HL-60/S4 (cell line): Measurements from ENCODE around the gene NSMF.
"Not testable (repeated sequence)": the region's sequence is repeated elsewhere in the genome, so short reads cannot be mapped to it uniquely, and the experiment has no call there.

Experiments
- in situ Hi-C: fragments of 300-500 bp; cut with MboI; formaldehyde crosslinking; loops from 2 replicates; pipeline ENCODE4 v1.14.3; 2022; ENCODE audit warnings: low sequenced_read_pairs

NSMF gene

DNA sequence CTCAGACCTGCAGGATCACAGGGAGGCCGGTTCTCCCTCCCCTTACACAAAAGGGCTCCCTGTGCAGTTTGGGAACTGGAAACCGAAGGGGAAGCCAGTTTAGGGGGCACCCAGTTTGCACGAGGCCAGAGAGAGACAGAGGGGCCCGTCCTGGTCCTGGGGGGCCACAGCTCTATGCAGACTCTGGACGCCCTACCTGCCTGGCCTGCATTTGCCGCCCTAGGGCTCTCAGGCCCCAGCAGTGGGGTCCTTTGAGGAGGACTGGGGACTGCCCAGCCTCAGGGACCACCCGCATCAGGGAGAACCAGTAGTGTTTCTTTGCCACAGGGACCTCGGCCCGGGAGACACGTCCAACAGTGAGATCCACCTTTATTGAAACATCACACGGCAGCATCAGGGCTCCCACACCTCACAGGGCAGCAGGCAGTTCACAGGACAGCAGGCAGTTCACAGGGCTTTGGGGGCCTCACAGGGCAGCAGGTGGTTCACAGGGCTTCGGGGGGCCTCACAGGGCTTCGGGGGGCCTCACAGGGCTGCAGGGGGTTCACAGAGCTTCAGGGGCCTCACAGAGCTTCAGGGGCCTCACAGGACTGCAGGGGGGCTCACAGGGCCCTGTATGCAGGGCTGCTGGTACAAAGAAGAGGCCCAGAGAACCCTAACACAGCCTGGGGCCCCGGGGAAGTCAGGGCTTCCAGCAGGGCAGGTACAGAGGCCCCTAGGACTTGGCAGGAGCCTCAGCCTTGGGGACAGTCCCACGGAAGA, 648 bp upstream of the NSMF start:
- in situ Hi-C loops: no loop called here

DNA sequence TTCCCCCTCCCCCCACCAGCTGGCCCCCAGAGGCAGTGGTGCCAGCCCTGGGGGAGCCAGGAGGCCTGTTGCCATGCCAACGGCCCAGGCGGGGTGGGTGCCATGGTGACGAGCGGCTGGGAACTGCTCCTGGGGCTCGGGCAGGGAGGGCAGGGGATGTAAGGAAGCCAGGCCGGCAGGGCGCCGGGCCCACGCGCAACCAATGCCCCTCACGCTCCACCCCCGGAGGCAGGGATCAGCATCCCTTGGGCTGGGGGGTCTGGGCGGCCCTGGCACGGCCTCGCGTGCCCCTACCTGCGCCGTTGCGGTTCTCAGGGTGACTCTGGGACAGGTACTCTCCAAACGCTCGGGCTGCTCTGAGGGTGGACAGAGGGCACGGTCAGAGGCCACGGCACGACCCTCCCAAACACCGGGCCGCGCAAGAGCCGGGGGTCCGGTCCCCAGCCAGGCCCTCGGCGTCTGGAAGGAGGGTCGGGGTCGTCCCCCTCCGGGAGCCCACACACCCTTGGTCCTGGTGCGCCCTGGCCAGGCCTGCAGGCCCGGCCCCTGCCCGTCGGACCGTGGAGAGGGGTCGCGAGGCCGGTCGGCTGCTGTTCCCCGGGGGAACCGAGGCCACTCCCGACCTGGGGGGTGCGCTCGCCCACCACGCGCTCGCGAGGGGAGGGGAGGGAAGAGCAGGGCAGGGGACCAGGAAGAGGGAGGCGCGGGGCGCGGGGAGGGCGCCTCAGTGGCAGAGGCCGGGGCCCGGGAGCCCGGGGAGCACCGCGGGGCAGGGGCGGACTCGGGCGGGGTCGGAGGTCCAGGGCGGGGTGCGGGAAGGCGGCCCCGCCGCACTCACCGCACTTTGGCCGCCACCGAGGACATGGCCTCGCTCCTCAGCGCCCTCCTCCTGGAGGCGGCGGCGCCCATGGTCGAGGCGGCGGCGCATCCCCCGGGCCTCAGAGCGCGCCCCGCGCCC, 661 bp downstream of the NSMF start:
- in situ Hi-C loops: no loop called here

DNA sequence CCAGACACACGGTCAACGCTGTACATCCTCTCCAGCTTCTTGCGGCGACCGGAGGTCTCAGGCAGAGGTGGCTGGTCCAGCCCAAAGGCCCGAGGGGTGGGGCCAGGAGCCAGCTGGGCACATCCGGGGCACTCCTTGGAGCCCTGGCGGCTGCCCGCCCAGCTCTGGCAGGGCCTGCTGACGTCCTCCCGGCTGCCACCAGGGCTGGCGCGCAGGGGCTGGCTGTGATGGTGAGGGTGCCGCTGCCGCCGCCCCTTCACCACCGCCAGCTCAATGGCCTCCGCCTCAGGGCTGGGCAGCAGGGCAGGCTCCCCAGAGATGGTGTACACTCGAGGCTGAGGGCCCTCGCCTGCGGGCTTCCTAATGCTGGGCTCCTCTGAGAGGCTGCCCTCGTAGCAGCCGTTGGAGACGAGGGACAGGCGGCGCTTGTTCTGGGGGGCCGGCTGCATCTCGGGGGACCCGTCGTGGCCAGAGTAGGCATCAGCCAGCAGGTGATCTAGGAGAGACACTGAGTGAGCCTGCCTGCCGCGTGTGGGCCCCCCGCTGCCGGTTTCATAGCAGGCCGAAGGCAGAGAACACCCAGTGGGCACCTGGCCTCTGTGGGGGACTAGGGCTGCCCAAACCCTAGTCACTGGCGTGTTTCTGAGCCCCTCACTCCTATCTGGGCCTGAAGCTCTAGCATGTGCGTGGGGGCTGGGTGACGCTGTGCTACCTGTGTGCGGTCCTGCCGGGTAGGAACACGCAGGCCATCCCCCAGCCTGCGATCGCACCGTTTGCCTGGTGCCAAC, 1.5 kb downstream of the NSMF start:
- in situ Hi-C loops: no loop called here

DNA sequence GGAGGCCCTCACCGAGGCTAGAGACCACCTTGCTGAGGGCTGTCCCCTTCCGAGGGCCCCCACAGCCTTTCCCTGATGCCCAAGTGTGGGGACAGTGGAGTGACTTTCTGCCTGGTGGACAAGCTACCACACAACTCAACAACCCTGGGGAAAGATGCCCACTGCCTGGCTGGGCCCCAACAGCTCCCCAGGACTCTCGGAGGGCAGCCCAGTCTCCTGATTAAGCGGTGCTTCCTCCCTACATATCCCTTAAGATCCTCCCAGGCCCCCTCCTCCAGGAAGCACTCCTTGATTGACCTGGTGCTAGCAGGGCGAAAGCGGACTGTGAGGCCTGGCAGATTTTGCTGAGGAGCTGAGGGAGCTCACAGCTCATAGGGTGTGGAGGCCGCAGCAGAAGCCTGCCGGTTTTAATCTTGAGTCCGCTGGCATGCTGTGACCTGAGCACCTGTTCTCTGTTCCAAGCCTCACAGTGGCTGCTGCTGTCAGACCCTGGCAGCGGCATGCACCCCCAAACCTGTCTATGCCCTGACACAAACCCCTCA, 2.2 kb downstream of the NSMF start:
- in situ Hi-C loops: no loop called here

DNA sequence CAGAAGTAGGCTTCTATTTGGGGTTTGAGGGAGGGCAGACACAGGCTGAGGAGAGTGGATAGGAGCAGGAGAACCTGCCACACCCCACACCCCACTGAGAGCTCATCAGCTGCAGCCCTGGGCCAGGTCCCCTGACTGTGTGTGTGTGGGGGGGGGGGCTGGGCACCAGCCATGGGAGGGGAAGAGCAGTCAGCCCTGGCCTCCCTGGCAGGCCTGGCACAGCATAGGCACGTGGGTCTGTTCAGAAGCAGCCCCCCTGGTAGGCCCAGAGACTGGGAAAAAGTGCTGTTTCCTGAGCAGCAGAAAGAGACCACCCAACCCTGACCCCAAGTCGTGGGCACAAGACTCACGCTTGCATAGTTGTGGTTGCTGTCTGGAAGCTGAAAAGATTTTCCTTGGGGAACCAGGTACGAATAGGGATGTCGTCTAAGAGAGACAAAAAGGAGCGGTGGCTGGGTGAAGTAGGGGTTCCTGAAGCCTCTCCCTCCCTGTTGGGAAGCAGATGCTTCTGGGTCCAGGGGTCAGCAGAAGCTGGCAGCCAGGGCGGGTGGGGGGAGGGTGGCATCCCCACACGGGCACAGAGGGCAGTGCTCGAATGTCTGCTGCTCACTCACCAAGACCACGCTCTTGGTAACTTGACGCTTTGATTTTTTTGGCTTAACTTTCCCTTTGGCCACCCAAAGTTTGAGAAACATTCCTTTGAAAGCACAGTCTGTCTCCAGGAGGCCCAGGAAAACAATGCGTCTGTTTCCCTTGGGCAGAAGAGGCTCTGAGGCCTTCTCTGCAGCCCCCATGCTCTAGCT, 2.9 kb downstream of the NSMF start:
- in situ Hi-C loops: no loop called here

DNA sequence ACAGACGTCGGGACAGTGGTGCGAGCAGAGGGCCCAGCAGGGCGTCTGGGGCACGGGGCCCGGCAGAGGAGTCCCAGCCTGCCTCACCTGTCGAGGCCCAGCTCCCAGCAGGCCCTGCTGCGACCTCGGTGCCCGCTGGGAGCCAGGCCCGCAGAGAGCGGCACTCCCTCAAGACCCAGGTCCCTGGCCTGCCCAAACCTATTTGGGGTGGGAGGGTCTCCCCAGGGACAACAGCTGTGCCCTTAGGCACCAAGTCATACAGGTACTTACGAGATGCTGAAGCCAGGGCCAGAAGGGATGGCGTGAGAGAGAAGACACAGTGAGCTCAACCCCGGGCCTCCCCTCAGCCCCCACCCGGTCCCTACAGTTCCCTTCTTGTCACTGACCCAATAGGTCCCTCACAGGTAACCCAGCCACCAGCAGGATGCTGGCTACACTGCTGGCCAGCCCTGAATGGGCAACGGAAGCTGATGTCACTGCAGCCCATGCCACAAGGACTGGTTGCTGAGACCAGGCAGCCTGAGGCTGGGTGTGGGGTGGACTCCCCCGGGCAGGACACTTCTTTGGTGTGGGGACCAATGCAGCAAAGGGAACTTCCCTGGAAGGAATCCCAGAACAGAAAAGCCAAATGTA, 3.7 kb downstream of the NSMF start:
- in situ Hi-C loops: no loop called here

DNA sequence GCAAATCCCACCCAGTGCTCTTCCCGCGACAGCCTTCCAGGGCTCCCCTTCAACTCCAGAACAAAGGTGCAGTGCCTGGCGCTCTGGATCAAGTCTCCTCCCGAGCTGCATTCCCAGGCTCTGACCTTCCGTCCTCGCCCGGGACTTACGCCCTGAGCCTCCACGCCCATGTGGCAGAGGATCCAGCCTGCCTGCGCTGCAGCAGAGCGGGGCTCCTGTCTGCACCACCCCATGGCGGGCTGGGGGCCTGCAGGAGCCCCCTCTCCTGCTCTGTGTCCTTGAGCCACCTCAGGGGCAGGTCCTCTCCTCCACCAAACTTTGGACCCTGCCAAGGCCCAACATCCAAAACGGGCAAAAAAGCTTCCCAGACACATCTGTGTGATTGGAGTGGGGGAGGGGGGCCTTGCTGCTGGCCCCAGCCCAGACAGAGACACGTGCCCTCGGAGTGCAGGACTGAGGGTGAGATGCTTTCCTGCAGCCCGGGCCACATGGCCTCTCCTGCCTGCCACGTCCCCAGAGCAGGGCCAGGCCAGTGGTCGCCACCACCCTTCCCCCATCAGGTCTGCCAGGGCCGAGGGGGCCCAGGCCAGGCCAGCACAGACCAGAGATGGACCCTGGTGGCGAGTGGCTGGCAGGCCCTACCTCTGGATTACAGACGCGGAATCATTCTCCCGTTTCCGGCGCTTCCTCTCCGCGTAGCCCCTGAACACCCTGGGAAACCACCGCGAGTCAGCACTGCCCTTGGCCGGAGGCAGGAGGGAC, 4.4 kb downstream of the NSMF start:
- in situ Hi-C loops: no loop called here

DNA sequence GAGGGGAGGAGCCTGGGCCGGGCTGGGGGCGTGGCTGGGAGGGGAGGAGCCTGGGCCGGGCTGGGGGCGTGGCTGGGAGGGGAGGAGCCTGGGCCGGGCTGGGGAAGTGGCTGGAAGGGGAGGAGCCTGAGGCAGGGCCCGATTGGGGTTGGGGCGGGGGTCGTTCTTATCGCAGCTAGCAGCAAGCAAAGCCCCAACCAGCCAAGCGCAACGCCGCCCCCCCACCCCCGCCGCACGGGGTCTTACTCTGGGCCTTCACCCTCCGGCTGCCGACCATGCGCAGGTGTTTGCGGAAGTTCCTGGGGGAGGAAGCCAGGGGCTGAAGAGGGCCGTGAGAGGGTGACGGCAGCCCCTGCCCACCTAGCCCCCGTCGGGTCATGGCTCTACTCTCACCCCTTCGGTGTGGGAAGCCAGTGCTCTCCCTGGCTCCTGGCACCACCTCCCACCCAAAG, 5.0 kb downstream of the NSMF start:
- in situ Hi-C loops: no loop called here

DNA sequence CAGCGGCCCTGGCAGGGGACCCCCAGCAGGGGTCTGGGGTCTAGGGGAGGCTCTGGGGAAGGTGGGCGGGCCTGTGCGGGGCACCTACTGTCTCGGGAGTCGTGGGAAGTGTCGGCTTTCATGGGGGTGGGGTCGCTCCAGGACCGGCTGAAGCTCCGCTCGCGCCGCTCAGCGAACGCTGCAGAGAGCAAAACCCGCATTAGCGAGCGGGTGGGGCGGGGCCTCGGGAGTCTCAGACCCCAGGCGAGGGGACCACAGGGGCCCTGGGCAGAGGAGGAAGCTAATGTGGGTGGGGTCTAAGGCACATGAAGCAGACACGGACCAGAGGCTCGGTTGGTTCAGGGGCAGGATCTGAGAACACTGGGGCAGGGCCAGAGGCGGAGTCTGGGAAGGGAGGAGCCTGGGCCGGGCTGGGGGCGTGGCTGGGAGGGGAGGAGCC, 5.5 kb downstream of the NSMF start:
- in situ Hi-C loops: no loop called here

DNA sequence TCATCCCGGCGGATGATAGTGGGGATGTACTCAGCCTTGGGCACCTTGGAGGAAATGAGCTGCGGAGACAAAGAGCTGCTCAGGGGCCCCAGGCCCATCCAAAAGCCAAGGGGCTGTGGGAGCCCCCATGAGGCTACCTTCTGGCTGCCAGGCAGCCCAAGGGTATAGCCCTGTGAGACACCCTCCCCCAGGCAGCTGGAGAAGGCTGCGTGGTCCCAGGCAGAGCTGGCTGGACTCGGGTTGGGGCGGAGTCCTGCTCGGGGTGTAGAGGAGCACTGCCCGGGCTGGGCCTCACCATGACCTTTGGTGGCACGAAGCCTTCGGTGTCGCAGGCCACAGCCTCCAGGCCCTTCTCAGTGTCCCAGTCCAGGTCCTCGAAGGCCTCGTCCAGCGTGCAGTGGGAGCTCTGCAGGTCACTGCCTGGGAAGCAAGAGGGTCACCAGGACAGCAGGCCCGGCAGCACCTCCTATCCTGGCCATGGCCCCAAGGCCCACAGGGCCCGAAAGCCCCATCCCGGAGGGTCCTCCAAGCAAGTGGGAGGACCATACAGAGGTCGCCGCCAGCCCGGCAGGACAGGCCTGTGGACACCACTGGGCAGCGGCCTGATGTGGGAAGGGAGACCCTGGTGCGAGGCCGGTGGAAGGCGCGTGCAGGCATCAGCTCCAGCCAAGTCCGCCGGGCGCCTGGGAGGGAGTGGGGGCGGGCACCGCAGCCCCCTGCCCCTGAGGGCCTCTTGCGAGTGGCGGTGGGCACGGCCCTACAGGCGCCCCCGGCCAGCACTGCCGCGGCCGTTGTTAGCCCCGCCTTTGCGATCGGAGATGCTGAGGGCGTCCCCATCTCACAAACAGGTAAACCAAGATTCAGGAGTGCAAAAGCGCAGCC, 6.1 kb downstream of the NSMF start:
- in situ Hi-C loops: no loop called here

DNA sequence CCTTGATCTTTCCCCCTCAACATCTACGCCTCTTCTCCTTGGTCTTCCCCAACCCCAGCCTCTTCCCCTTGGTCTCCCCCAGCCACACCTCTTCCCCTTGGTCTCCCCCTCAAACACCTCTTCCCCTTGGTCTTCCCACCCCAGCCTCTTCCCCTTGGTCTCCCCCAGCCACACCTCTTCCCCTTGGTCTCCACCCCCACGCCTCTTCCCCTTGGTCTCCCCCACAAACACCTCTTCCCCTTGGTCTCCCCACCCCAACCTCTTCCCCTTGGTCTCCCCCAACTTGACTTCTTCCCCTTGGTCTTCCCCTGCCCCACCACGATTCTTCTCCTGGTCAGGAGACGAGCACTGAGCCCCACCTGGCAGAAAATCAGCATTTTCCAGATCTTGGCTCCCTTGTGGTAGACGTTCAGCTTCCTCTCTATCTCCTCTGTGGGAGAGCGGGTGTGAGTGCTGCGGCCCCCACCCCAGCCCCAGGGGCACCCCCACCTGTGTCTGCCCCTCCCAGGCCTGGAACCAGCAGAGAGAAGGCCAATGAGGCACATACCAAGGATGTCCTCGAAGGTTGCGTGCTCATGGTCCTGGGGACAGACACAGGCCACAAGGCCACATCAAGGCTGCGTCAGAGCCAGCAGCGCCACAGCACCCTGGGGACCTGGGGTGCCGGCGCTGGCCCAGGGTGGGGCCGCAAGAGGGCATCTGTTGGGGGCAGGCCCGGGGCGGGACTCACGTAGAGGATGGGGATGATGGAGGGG, 7.0 kb downstream of the NSMF start:
- in situ Hi-C loops: no loop called here

DNA sequence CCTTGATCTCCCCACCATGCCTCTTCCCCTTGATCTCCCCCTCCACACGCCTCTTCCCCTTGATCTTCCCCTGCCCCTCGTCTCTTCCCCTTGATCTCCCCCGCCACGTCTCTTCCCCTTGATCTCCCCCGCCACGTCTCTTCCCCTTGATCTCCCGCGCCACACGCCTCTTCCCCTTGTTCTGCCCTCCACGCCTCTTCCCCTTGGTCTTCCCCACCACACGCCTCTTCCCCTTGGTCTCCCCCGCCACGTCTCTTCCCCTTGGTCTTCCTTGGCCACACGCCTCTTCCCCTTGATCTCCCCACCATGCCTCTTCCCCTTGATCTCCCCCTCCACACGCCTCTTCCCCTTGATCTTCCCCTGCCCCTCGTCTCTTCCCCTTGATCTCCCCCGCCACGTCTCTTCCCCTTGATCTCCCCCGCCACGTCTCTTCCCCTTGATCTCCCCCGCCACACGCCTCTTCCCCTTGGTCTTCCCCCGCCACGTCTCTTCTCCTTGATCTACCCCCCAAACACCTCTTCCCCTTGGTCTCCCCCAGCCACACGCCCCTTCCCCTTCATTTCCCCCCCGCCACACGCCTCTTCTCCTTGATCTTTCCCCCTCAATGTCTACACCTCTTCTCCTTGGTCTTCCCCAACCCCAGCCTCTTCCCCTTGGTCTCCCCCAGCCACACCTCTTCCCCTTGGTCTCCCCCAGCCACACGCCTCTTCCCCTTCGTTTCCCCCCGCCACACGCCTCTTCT, 7.7 kb downstream of the NSMF start:
- in situ Hi-C loops: not testable (repeated sequence)

DNA sequence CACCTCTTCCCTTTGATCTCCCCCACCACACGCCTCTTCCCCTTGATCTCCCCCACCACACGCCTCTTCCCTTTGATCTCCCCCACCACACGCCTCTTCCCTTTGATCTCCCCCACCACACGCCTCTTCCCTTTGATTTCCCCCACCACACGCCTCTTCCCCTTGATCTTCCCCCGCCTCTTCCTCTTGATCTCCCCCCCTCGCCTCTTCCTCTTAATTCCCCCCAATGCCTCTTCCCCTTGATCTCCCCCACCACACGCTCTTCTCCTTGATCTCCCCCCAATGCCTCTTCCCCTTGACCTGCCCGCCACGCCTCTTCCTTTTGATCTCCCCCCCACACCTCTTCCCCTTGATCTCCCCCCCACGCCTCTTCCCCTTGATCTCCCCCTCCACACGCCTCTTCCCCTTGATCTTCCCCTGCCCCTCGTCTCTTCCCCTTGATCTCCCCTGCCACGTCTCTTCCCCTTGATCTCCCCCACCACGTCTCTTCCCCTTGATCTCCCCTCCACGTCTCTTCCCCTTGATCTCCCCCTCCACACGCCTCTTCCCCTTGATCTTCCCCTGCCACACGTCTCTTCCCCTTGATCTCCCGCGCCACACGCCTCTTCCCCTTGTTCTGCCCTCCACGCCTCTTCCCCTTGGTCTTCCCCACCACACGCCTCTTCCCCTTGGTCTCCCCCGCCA, 8.5 kb downstream of the NSMF start:
- in situ Hi-C loops: not testable (repeated sequence)

DNA sequence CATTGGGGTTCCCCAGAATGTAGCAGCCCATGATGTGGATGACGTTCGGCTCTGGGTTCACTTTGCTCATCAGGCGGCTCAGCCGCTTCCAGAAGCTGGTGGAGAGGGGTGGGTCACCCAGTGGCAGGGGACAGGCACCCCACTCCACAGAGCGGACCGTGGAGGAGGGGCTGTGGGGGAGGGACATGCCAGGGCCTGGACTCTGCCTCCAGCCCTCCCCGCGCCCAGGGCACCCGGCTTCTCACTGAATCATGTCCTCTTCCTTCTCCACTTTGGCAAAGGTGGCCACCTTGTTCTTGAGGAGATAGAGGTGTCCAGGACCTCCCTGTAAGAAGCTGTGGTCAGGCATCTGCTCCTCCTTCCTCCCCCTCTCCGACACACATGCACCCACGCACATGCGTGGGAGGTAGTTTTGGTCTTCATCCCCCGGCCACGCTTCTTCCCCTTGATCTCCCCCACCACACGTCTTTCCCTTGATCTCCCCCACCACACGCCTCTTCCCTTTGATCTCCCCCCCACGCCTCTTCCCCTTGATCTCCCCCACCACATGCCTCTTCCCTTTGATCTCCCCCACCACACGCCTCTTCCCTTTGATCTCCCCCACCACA, 9.1 kb downstream of the NSMF start:
- in situ Hi-C loops: no loop called here

DNA sequence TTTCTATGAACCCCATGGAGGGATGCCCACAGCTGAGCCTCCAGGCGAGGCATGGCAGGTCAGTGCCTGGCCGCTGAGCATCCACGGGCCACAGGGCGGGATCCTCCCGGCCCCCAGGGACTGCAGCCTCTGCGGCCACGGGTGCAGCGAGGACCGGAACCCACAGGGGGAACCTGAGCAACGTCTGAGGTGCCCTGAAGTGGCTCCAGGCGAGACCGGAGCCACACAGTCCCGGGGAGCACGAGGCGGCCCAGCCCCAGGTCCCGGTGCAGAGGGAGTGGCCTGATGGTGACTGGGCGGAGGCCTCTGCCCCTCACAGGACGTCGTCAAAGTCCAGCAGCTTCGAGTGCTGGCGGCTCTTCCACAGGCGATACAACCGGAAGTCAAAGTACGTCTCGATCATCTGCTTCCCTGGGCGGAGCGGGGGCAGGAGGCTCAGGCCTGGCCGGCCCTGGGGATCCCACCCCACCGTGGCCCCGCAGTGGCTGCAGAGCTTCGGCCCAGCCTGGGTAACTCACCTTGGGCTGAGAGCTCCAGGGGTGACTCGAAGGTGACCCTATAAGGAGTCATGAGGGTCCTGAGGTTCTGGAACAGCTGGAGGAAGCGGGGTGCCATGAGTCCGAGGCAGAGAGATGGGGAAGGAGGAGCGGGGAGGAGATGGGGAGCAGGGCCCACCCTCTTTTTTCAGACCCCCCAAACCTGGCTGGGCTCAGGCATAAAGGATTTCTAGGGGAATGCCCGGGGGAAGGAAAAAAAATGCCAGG, 9.9 kb downstream of the NSMF start:
- in situ Hi-C loops: no loop called here
